GM12878 (cell line): ENCODE measurements around the gene CALM3. TPM values are rescaled to one million over a fixed set of nuclear protein-coding genes. Genes with fewer than 3 reads are reported as not detected.

Source experiments
- CBX5 ChIP-seq: sonication (generic); IDR thresholded peaks from 2 replicates; pipeline ENCODE4 v1.6.1; 2016; ENCODE audit warnings: low read depth, moderate library complexity, mild to moderate bottlenecking, inconsistent platforms
- EZH2 ChIP-seq: IDR thresholded peaks from 2 replicates; pipeline ENCODE4 v1.6.1; 2012; ENCODE audit warnings: low read depth, mild to moderate bottlenecking, control low read depth, inconsistent platforms, low read length, borderline replicate concordance; ENCODE audit not compliant: control insufficient read depth
- HDGF ChIP-seq: fragments of 450-650 bp; IDR thresholded peaks from 2 replicates; pipeline ENCODE4 v1.6.1; 2016; ENCODE audit warnings: antibody characterized with exemption
- JUND ChIP-seq: IDR thresholded peaks from 2 replicates; pipeline ENCODE4 v1.6.1; 2012; ENCODE audit warnings: low read depth, mild to moderate bottlenecking, low read length, improper control_type of control experiment, moderate library complexity
- MEF2A ChIP-seq: IDR thresholded peaks from 2 replicates; pipeline ENCODE4 v1.6.1; 2011; ENCODE audit warnings: low read depth, mild to moderate bottlenecking, low read length, moderate library complexity; ENCODE audit not compliant: insufficient read depth
- MTA2 ChIP-seq: fragments of 450-650 bp; IDR thresholded peaks from 2 replicates; pipeline ENCODE4 v1.6.1; 2016; ENCODE audit warnings: low read depth, mild to moderate bottlenecking, moderate library complexity
- MXI1 ChIP-seq: fragments of 150-350 bp; IDR thresholded peaks from 2 replicates; pipeline ENCODE4 v1.6.1; 2011; ENCODE audit warnings: low read depth, mild to moderate bottlenecking, inconsistent platforms, low read length, improper control_type of control experiment
- RELB ChIP-seq: fragments of 450-650 bp; IDR thresholded peaks from 2 replicates; pipeline ENCODE4 v1.6.1; 2017; ENCODE audit warnings: low read depth, mild to moderate bottlenecking, moderate library complexity
- SUPT20H ChIP-seq: IDR thresholded peaks from 2 replicates; pipeline ENCODE4 v1.6.1; 2011; ENCODE audit warnings: low read depth, mild to moderate bottlenecking, low read length, moderate library complexity, borderline replicate concordance; ENCODE audit not compliant: control insufficient read depth
- TAF1 ChIP-seq: IDR thresholded peaks from 2 replicates; pipeline ENCODE4 v1.6.1; 2011; ENCODE audit warnings: mild to moderate bottlenecking, low read depth, low read length, borderline replicate concordance
- TCF3 ChIP-seq: IDR thresholded peaks from 2 replicates; pipeline ENCODE4 v1.6.1; 2012; ENCODE audit warnings: low read depth, mild to moderate bottlenecking, low read length, borderline replicate concordance; ENCODE audit not compliant: insufficient read depth
- ZBTB4 ChIP-seq: fragments of 450-650 bp; formaldehyde crosslinking; IDR thresholded peaks from 2 replicates; pipeline ENCODE4 v1.4.0; 2022; ENCODE audit warnings: mild to moderate bottlenecking, moderate library complexity
- ZNF274 ChIP-seq: IDR thresholded peaks from one replicate; pipeline ENCODE4 v1.8.0; 2011; ENCODE audit not compliant: insufficient read length, insufficient read depth
- ZSCAN29 ChIP-seq: fragments of 450-650 bp; IDR thresholded peaks from 2 replicates; pipeline ENCODE4 v1.6.1; 2017; ENCODE audit warnings: mild to moderate bottlenecking, moderate library complexity
- polyA plus RNA-seq, 11 experiments: library from polyadenylated mRNA; depleted of rRNA in 4 of 11; unstranded in 6 of 11; stranded (reverse) in 5 of 11; fragments of >200 nt; fragmentation: Nextera tagmentation in 4 of 11; fragmentation: Illumina TruSeq in 1 of 11; extraction: Ambion mirVana in 4 of 11; extraction: Trizol in 1 of 11; gene quantifications; 1 replicate in 1 of 11; 2 replicates in 10 of 11; pipeline versions ENCODE4 v1.2.1 to v1.2.3, GENCODE V29; 2011 to 2016; ENCODE audit warnings: inconsistent platforms in 2 of 11, missing spikeins in 2 of 11, low read depth in 1 of 11
- total RNA-seq, 4 experiments: library from RNA; depleted of rRNA in 3 of 4; stranded (reverse); fragments of >200 nt in 3 of 4; fragmentation: Illumina TruSeq in 1 of 4; extraction: Trizol in 1 of 4; gene quantifications; 2 replicates each; pipeline versions ENCODE4 v1.2.1 to v1.2.3, GENCODE V29; 2013 to 2021
- TF ChIP-seq, protein P1 (sequence below): fragments of 450-650 bp; IDR thresholded peaks from 2 replicates; pipeline ENCODE4 v1.6.1; 2017; ENCODE audit warnings: mild to moderate bottlenecking, low read depth, inconsistent platforms; ENCODE audit not compliant: poor library complexity, severe bottlenecking
- TF ChIP-seq, protein P2 (sequence below): fragments of 450-650 bp; IDR thresholded peaks from 2 replicates; pipeline ENCODE4 v1.6.1; 2017; ENCODE audit warnings: mild to moderate bottlenecking, moderate library complexity

Gene CALM3
- total and polyA plus RNA-seq, 10 of the 15 experiments (the other 5 are each of a cell fraction or from before 2014, with no cell fraction given): 164 to 849 (median 347) TPM

- TF ChIP-seq, protein P1, sequence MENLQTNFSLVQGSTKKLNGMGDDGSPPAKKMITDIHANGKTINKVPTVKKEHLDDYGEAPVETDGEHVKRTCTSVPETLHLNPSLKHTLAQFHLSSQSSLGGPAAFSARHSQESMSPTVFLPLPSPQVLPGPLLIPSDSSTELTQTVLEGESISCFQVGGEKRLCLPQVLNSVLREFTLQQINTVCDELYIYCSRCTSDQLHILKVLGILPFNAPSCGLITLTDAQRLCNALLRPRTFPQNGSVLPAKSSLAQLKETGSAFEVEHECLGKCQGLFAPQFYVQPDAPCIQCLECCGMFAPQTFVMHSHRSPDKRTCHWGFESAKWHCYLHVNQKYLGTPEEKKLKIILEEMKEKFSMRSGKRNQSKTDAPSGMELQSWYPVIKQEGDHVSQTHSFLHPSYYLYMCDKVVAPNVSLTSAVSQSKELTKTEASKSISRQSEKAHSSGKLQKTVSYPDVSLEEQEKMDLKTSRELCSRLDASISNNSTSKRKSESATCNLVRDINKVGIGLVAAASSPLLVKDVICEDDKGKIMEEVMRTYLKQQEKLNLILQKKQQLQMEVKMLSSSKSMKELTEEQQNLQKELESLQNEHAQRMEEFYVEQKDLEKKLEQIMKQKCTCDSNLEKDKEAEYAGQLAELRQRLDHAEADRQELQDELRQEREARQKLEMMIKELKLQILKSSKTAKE: no peak
- TF ChIP-seq RELB (no peak), MEF2A (no peak), ZBTB4 (CRISPR knock-in tag) (no peak), CBX5 (no peak), TCF3 (no peak), MXI1 (no peak), HDGF (peak; percentile 43; the same call in 1 of the 2 replicates), JUND (no peak), TAF1 (no peak), EZH2 (no peak), SUPT20H (no peak), MTA2 (no peak), ZNF274 (no peak), ZSCAN29 (no peak)
- TF ChIP-seq, protein P2, sequence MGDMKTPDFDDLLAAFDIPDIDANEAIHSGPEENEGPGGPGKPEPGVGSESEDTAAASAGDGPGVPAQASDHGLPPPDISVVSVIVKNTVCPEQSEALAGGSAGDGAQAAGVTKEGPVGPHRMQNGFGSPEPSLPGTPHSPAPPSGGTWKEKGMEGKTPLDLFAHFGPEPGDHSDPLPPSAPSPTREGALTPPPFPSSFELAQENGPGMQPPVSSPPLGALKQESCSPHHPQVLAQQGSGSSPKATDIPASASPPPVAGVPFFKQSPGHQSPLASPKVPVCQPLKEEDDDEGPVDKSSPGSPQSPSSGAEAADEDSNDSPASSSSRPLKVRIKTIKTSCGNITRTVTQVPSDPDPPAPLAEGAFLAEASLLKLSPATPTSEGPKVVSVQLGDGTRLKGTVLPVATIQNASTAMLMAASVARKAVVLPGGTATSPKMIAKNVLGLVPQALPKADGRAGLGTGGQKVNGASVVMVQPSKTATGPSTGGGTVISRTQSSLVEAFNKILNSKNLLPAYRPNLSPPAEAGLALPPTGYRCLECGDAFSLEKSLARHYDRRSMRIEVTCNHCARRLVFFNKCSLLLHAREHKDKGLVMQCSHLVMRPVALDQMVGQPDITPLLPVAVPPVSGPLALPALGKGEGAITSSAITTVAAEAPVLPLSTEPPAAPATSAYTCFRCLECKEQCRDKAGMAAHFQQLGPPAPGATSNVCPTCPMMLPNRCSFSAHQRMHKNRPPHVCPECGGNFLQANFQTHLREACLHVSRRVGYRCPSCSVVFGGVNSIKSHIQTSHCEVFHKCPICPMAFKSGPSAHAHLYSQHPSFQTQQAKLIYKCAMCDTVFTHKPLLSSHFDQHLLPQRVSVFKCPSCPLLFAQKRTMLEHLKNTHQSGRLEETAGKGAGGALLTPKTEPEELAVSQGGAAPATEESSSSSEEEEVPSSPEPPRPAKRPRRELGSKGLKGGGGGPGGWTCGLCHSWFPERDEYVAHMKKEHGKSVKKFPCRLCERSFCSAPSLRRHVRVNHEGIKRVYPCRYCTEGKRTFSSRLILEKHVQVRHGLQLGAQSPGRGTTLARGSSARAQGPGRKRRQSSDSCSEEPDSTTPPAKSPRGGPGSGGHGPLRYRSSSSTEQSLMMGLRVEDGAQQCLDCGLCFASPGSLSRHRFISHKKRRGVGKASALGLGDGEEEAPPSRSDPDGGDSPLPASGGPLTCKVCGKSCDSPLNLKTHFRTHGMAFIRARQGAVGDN: no peak
Observed at GRCh38 chr19:46610851-46611770, 10.0 kb downstream of the CALM3 start (continued).
